ENCODE results near the gene EEIG2.
A peak's percentile ranks its signal among the peaks of the same experiment; 100 is the strongest.

DNA sequence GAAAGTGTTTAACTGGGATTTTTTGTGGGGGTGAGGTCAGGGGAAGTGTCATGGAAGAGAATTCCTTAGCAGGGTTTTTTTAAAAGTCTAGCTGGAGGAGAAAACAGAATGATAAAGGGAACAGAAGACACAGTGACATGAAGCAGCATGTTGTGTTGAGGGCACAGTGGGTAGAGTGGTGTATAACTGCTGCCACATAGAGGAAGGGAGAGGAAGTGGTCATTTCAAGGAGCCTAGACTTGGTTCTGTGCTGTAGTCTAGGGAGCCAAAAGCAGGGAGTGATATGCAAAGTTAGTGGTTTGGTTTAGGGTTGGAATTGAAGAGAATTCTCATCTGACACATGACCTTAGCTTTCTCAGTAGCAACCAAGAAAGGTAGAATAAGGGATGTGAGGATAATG lies 10.2 kb downstream of the EEIG2 start:
- TF ChIP-seq, protein P1, sequence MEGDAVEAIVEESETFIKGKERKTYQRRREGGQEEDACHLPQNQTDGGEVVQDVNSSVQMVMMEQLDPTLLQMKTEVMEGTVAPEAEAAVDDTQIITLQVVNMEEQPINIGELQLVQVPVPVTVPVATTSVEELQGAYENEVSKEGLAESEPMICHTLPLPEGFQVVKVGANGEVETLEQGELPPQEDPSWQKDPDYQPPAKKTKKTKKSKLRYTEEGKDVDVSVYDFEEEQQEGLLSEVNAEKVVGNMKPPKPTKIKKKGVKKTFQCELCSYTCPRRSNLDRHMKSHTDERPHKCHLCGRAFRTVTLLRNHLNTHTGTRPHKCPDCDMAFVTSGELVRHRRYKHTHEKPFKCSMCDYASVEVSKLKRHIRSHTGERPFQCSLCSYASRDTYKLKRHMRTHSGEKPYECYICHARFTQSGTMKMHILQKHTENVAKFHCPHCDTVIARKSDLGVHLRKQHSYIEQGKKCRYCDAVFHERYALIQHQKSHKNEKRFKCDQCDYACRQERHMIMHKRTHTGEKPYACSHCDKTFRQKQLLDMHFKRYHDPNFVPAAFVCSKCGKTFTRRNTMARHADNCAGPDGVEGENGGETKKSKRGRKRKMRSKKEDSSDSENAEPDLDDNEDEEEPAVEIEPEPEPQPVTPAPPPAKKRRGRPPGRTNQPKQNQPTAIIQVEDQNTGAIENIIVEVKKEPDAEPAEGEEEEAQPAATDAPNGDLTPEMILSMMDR (IDR thresholded peaks at IDR 0.05), result peak in 3 of 5 experiments; percentile 26 to 38 (median 26)
- TF ChIP-seq POLR2AphosphoS5 (IDR thresholded peaks at IDR 0.05) (no peak), POLR2A (IDR thresholded peaks at IDR 0.05) (no peak), EP300 (IDR thresholded peaks at IDR 0.05; ENCODE audit: low read depth) (no peak)
